Forelimb muscle (tissue), 1 donor: ENCODE results near the gene COL15A1. TPM values are rescaled to one million over a fixed set of nuclear protein-coding genes. Genes with fewer than 3 reads are reported as not detected.

Source experiments
- DNase-seq: peaks from one replicate; pipeline ENCODE4 v3.0.0-alpha.2; 2013; ENCODE audit warnings: low read depth
- polyA plus RNA-seq: library from polyadenylated mRNA; unstranded; fragments of 120-200 nt; gene quantifications from one replicate; pipeline ENCODE4 v1.2.1, GENCODE V29; 2013; ENCODE audit not compliant: insufficient read length

COL15A1 gene
- polyA plus RNA-seq, 1 donor, result 172 TPM

DNA sequence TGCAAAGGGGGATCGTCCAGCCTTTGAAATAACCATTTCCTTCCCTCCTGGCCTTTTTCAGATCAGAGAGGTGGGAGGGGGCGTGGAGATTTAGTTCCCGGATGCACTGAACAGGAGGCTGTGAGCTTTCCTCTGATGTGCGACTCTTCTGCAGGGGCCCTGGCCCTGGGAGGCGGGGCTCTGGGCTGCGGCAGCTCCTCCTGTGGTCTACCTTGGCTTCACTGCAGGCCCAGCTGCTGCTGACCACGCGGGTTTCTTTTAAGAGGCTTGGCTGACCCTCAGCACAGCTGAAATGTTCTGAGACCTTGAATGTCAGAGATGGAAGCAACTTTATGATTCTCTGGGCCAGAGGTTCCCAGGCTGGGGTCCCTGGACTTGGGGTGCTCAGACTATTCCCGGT is 27.0 kb upstream of the COL15A1 start:
- peak; percentile 65 for DNase-seq

- no peak for DNase-seq
These were observed 25.8 kb upstream of the COL15A1 start for GRCh38 chr9:98917746-98918487.

GRCh38 chr9:98921732-98922131 is 22.0 kb upstream of the COL15A1 start:
- no peak for DNase-seq

DNA sequence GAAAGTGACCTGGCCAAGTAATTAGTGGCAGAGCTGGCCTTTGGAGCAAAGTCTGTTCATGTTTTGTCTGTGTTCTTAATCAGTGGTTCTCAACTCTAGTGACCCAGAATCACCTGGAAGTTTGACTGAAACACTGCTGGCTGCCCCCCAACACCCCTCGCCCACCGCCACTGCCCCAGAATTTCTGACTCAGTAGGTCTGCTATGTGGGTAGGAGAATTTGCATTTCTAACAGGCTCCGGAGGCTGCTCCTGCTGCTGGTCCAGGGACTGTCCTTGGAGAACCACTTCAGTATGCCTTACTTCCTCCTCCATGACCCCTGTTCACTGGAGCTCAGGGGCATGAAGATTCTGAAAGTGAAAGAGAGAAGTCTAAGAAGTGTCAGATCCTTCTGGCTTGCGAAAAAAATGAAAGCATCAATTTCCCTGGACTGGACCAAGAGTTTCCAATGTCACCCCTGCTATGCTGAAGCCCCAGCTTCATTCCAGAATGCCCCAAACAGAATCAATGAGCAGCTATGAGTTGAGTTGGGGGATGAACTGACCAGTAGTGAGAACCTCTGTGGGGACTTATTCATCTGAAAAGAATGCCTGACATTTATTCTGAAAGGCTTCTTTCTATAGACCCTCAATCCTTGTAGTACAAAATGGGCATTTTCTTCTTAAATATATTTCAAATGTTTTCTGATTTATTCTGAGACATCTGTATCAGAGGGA is 20.8 kb upstream of the COL15A1 start:
- no peak for DNase-seq

DNA sequence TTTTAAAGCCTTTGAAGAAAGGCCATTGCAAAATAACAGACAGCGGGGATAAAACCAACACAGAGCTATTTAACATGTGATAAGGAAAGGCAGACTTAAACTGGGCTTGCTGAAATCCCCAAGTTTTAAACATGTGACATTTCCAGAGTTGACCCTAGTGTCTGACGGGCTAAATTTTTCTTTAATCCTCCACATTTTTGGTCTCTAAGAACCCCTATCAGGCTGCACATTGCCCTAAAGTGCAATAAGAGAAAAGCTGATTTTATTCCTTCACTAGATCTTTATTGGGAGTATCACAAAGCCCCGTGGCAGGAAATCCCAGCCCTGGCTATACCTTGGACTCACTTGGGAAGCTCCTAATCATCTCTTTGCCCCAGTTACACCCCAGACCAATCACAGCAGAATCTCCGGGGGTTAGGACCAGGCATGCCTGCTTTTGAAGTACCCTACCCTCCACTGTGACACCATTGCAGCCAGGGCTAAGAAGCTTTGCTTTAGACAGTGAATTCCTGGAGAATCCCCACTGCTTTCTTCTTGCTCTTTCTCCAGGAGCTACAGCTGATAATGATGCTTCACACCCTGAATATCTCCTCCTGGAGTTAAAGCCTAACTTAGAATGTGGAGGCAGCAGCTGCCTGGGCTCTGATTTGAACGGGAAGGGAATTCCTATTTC is 20.1 kb upstream of the COL15A1 start:
- no peak for DNase-seq

DNA sequence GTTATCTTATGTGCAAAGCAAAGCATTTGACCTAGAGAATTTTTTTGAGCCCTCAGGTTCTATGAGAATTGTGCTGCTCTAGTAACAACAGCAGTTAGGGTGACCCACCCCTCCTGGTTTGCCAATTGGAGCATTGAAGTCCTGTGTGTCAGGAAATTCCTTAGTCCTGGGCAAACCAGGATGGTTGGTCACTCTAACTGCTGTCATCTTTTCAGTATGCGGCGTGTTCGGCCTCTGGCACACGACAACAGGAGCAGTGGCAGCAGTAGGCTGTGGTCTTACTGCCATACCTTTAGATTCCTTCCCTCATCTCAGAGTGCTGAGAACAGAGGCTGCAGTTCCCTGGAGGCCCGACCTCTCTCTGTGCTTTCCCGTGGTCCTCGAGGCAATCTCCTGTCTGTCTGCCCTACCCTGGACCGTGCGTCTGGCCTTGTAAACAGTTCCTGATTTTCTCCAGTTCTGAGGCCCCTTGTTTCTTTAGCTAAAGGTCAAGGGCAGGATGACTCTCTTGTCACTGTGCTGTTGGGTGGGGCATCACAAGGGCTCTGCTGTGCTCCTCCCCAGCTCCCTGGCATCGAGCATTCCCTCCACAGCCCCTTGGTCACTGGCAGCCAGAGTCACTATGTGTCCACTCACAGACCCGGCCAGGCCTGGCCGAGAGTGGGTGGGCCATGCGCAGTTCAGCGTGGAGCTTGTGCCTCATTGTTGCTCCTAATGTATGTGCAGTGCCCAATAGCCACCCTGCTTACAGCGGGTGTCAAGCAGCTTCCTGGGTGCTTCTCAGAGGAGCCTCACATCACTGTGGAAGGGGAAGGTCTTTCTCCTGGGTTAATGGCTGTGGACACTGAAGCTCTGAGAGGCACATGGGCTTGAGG is 18.5 kb upstream of the COL15A1 start:
- no peak for DNase-seq

GRCh38 chr9:98925956-98926355 is 17.8 kb upstream of the COL15A1 start:
- DNase-seq, result no peak

DNA sequence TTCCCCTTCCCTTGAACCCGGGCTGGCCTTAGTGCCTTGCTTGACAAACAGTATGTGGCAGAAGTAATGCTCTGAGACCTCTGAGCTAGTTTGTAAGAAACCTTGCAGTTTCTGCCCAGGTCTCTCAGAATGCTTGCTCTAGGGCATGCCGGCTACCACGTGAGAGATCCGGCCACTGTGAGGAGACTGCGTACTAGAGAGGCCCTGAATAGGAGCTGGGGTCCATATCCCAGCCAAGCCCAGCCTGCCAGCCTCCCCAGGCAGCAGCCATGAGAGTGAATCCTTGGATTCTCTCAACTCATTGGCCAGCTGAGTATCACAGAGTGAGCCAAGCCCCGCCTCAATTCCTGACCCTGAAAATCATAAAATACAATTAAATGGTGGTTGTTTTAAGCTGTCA is 16.0 kb upstream of the COL15A1 start:
- no peak for DNase-seq

DNA sequence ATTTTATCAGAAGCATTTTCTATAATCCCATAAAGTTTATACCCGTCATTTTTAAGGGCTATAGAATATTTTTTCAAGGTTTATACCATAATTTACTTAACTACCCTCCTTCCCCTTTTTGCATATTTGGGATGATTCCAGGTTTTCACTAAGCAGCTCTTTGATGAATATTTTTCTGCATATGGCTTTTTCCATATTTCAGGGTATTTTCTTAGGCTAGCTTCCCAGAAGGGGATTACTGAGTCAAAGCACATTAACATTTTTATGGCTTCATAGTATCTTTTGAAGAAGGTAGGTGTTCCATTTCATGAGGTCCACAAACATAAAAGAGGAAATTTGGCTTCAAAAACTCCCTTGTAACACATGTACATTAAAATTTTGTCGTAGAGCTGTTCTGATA is 14.6 kb upstream of the COL15A1 start:
- no peak for DNase-seq

- no peak for DNase-seq
These were observed 13.8 kb upstream of the COL15A1 start for GRCh38 chr9:98929895-98930341.

DNA sequence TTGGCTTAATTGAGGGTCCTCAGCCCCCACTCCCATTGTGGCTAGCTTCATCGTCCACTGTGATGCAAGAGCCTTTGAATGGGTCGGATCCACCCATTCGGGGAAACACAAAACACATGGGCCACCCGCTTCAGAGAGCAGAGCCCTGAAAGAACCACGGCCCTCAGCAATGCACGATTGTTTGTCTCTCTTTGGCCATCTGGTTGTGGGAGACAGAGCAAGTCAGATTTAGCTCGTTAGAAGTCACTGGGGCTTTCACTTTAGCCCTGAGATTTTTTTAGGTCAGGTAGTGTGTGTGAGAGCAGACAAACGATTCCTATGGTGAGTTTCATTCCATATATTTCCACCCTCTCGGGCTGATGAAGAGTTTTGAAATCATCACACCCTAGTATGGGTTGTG is 12.9 kb upstream of the COL15A1 start:
- DNase-seq, result no peak

DNA sequence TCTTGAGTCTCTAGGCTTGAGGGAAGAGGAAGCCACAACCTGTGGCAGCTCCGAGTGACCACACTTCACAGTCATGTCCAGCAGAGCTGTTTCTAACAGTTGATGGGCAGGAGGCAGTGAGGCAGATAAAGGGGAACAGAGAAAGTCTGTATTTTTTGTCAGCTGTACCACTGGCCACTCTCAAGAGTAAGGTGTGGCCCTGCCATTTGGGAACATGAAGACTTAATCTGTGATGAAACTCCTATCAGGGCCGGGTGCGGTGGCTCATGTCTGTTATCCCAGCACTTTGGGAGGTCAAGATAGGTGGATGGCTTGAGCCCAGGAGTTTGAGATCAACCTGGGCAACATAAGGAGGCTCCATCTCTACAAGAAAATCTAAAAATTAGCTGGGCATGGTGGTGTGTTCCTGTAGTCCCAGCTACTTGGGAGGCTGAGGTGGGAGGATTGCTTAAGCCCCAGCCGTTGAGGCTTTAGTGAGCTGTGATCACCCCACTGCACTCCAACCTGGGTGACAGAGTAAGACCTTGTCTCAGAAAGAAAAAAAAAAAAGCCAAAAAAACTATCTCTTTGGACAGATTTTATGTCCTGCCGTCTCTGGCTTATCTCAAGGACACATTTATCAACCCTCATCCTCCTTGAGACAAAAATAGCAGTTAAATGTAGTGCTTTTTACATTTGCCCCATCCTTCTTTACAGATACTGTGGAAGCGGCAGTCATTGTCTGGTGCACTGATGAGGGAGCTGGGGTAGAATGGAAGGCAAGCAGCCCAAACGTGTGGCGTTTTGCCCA is 11.9 kb upstream of the COL15A1 start:
- no peak for DNase-seq

- no peak for DNase-seq
These were observed 10.5 kb upstream of the COL15A1 start for GRCh38 chr9:98933185-98933584.

GRCh38 chr9:98933890-98934289 is 9.8 kb upstream of the COL15A1 start:
- DNase-seq, result no peak

DNA sequence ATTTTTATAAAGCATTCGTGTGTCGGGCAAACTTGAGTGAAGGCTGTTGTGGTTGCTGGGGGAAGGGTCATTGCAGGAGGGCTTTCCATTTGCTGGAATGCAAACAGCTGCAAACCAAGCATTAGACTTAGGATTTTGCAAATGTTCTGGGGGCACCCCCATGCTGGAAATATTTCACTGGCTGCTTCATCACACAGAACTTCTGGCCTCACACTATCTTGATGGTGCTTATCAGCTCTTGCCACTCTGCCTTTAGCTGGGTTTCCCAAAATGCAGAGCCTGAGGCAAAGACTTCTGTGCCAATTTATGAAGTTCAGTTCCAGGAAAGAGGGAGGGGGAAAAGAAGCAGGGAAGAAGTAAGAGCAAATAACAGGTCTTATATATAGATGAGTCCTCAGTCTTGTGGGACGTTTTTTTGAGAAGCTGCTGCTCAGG is 8.6 kb upstream of the COL15A1 start:
- DNase-seq, result no peak

- no peak for DNase-seq
These were observed 3.4 kb upstream of the COL15A1 start for GRCh38 chr9:98940276-98940675.

DNA sequence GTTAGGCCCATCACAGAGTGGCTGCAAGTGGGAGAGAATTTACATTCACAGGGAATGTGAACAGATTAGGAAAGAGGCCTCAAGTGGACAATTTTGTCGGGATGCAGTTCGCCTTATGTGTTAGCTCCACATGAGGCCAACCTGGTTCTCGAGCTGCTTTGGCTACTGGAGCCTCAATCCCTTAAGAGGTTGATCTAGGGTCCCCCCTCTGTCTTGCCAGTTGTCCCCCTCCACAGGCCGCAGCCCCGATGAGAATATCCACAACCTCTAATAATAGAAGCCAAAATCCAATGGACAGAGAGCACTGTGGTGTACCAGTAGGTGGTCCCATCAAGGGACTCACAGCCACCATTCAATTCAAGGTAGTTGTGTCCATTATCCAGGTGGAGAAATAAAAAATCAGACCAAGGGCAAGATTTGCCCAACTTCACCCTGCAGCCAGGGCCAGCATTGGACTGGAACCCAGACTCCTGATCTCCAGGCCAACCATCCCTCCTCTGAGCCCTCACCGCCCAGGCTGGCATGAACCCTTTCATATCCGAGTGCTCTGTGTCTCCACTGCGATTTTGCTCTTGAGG is 1.7 kb upstream of the COL15A1 start:
- DNase-seq, result no peak

GRCh38 chr9:98942906-98943681 is 613 bp upstream of the COL15A1 start:
- DNase-seq, result no peak

DNA sequence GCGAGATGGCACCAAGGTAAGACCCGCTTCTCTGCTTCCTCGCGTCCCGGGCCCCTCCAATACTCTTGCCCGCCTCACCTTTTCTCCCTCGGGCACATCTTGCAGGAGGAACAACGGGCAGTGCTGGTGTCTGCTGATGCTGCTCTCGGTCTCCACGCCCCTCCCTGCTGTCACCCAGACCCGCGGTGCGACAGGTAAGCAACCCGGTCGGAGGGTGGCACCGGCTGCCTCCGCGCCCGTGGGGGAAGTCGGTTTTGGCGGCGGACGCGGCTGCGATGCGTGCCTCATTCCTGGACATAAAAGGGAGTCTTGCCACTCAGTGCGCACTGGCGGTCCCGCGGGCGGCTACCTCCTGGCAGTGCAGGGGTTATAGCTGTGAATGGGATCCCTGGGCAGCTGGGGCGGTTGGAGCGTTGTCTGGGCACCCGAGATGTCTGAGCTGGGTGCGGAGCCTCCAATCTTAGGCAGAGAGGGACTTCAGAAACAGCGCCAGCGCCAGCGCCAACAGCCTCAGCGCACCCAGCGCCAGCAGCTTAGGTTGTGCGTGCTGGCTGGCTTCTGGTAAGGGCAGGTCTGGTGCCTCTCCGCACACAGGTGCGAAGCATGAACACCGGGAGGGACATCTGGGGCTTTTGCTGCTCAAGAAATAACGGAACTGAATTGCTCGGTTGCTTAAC is 488 bp downstream of the COL15A1 start:
- DNase-seq, result no peak
